GM19043 (cell line): ENCODE measurements around the gene USP4.
"Not testable (repeated sequence)": the region's sequence is repeated elsewhere in the genome, so short reads cannot be mapped to it uniquely, and the experiment has no call there.

ENCODE experiments used
- ATAC-seq: cut with Tn5 transposase; IDR thresholded peaks from one replicate; pipeline ENCODE4 v1.9.1; 2021; ENCODE audit warnings: low read depth; ENCODE audit not compliant: unreplicated experiment

The USP4 gene

DNA sequence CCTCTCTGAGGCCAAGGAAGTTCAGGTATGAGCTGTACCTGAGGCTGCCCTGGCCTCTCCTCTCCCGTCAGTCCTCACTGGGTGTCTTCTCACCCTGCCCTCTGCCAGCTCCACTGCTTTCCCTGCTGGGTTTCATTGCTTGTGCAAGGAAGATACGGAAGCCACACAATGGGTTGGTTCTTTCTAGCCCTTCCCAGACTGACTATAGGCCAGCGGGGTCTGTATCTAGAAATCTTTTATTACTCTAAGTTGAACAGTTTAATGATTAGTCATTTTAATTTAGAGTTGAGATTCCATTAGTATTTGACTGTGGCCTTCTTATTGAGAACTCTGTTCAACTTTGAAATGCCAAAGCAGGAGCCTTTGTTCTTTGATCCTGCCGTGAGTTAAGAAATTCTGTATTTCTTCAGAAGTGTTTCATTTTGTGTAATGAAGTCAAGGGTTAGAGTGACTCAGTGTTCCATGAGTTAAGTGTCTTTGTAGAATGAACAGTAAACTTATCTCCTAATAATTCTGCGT, 79.0 kb downstream of the USP4 start:
- ATAC-seq = no peak

DNA sequence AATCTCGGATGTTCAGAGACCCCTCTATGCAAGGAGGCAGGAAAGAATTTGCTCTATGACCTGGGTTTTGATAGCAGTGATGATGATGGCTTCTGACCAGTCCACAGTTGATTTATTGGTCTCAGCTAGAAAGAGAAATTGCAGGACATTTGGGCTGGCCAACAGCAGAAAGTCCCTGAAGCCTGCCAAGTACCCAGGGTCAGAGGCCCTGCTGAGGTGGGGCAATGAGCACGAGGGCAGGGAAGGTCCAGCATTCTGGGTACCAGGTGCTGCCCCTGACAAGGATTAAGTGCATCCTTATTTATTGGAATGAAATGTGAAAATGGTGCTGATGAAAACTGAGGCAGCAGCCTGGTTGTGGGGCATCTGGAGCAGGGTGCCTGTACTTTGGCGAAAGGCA, 82.7 kb downstream of the USP4 start:
- ATAC-seq = no peak

DNA sequence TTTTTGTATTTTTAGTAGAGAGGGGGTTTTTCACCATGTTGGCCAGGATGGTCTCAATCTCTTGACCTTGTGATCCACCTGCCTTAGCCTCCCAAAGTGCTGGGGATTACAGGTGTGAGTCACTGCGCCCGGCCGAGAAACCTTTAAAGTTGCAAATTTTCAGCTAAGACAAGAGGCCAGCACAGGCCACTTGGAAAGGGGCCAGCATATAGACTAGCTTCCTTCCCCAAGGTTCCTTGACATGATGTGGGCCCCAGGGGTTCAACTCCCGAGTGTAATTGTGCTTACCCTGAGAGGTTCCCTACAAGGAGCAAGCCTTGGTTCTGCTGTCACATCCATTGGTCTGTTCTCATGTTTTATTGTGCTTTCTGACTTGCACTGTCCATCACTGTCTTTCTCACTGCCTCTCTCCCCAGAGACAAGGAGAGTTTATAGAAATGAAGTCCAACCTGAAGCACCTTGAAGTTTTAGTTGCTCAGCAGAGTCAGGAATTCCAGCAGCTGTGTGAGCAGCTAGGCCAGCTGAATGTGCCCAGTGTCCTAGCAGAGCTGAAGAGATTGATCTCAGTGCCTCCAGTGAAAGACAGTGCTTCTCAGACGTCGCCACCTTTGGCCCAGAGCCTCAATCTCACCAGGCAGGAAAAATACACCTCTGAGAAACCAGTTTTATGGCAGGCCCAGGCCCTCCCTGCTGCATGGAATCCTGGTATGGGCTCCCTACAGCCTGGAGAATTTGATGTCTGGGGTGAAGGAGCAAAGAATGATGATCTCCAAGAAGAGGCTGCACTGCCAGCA, 83.9 kb downstream of the USP4 start:
- no peak for ATAC-seq

DNA sequence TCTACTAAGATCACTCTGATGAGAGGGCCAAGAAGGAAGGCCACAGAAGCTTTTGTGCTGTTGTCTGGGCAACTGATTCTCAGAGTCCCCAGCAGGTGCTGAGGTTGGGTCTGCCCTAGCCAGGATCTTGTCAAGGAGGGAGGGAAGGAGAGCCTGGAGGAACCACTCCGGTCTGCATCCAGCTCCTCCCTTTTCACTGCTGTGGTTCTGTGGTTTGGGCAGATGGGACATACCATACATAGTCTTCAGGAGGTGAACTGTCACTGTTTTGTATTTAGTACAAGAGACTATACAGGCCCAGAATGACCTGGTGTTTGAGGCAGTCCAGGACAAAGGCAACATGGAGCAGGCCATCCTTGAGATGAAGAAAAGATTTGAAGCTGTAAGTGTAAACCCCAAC, 84.7 kb downstream of the USP4 start:
- no peak for ATAC-seq

DNA sequence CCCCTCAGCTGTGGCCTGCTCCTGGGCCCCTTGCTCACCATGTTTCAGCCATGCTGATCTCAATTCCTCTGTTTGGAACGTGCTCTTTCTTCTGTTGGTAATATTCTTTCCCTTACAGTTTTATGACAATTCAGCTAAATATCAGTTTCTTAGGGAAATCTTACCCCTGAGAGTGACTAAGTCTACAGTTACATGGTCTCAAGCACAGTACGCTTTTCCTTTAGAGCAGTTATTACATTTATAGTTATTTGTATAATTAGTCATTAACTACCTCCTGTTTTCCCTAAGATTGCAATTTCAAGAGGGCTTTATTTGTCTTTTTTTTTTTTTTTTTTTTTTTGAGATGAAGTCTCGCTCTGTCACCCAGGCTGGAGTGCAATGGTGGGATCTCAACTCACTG, 86.3 kb downstream of the USP4 start:
- ATAC-seq = no peak

DNA sequence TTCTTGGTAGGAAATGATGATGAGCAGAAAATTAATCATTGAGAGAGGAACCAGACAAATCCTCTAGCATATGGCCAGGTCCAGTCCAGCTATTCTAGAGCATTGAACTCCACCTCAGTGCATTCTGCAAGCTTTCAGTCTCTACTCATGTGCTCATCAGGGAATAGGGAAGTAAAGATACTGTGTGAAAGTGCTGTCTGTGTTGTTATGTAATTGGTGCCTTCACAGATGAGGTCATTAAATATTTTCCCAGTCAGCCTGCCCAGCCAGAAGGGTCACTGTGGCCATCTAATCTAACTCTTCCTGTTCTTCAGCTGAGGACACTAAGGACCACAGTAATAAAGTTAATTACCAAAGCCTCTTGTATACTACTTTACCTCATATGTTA, 91.0 kb downstream of the USP4 start:
- no peak for ATAC-seq

DNA sequence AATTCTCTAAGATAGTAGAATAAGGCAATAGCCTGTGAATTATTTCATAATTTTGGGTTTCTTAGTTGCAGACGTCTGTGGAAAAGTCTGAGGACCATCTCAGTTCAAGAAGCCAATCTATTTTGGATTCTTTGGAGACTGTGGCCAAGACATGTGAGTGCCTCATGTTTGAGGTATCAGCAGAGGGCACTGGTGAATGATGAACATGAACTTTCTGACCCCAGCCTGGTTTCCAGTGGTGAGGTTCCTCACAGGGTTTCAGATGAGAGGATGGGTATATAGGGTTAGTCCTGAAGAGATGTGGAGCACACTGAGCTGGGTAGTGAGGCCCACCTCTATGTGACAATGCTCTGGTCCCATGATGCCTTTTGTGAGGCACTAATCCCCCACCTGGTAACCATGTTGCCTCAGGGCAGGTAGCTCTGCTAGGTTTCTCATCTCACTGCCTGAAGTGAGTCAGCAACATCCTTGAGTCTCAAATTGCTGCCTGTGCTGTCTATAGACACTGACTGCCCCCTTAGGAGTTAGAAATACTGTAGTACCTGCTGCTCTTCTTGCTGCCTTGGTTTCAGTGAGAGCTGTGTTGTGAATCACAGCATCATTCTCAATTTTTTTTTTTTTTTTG, 95.2 kb downstream of the USP4 start:
- ATAC-seq = no peak

DNA sequence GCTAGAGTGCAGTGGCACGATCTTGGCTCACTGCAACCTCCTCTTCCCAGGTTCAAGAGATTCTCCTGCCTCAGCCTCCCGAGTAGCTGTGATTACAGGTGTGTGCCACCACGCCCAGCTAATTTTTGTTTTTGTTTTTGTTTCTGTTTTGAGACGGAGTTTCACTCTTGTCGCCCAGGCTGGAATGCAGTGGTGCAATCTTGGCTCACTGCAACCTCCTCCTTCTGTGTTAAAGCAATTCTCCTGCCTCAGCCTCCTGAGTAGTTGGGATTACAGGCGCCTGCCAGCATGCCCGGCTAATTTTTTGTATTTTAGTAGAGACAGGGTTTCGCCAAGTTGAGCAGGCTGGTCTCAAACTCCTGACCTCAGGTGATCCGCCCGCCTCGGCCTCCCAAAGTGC, 99.8 kb downstream of the USP4 start:
- ATAC-seq = not testable (repeated sequence)

DNA sequence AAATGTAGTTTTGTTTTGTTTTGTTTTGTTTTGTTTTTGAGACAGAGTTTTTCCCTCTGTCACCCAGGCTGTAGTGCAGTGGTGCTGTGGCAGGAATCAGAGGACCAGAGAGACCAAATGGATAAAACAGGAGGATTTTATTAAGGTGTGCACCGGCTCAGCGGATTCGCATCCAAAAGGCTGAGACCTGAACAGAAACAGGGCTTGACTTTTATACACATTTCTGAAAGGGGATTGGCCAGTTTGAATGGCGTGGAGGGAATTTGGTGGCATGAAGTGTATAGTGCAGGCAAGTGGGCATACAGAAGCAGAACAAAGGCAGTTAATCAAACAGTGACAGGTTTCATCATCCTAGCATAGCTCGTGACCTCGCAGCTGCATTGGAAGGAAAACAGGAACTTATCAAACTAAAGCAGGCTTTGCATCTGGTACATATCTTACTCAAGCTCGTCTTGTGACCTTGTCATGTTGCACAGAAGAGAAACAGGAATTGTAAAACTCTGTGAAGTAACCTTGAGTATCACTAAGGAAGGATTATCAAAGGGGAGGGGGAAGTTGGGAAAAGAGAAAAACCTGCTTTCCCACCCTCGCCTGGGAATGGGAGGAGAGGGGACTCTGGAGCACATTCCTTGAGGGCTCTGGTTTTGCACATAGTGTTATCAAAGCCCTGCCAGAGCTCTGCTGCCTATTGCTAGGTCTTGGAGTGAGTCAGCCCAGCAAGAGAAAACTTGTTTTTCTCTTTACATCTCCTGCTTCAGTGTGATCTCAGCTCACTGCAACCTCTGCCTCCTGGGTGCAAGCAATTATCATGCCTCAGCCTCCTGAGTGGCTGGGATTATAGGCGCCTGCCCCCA, 101.4 kb downstream of the USP4 start:
- ATAC-seq = no peak

DNA sequence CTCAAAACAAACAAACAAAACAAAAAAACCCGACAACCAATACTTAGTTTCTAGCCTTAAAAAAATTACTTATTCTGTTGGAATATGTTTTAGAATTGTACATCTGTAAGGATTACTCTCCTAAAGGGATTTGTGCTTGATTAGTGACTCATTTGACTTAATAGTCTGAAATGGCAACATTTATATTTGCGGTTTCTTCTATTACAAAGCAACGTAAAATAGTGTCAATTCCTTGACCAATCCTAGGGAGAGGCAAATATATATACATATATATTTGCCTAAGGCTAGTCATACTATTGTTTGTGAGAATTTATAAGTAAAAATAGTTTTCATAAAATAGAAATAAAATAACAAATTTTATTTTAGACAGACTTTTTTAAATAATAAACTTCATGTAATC, 102.5 kb downstream of the USP4 start:
- no peak for ATAC-seq

DNA sequence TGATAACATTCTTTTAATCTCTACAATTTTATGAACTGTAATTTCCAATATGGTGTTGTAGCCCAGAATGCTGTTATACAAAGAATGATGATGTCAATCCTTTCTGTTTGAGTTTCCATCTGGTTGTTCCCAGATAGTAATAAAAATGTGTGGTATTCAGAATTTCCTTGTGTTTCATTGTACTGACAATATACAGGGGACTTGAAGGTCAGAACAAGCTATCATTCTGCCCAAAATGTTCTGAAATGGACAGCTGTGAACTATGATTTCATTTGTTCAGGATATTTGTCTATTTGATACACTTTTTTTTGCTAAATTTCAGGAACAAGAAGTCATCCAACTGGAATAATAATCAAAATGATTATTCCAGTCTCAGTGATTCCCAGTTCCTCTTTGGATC, 103.6 kb downstream of the USP4 start:
- ATAC-seq = no peak

DNA sequence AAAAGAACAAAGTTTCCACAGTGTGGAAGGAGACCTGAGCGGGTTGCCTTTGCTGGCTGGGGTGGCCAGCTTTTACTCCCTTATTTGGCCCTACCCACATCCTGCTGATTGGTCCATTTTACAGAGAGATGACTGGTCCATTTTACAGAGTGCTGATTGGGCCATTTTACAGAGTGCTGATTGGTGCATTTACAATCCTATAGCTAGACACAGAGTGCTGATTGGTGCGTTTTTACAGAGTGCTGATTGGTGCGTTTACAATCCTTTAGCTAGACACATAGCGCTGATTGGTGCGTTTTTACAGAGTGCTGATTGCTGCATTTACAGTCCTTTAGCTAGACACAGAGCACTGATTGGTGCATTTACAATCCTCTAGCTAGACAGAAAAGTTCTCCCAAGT, 111.0 kb downstream of the USP4 start:
- not testable (repeated sequence) for ATAC-seq
